ENCODE results near the gene SKP2.
"Not testable (repeated sequence)": the region's sequence is repeated elsewhere in the genome, so short reads cannot be mapped to it uniquely, and the experiment has no call there.

Gene SKP2

GRCh38 chr5:36125868-36126267 is 26.0 kb upstream of the SKP2 start:
- H3K79me2 ChIP-seq (ENCODE audit: low read length): no peaks in the 10 kb centered on the region
- no peaks in the 10 kb centered on the region for H3K9me3 ChIP-seq (ENCODE audit: insufficient read depth, low read length)
- no peak overlapping the region for H3K4me3 ChIP-seq (ENCODE audit: low read length)
- no peak overlapping the region for H3K9ac ChIP-seq (ENCODE audit: low read length)
- no peaks in the 10 kb centered on the region for H3K4me1 ChIP-seq (ENCODE audit: low read length)
- TF ChIP-seq CTCF (IDR thresholded peaks at IDR 0.05; ENCODE audit: low read depth, low read length): no peak
- TF ChIP-seq EZH2phosphoT487 (IDR thresholded peaks at IDR 0.05; ENCODE audit: low read depth): no peak
- H3K36me3 ChIP-seq (replicated peaks; ENCODE audit: low read depth, low read length): peaks cover 3% of the 10 kb centered on the region
- no peak overlapping the region for H3K4me2 ChIP-seq (ENCODE audit: low read length)
- H3K27me3 ChIP-seq (ENCODE audit: low read depth, low read length): no peaks in the 10 kb centered on the region
- H2AFZ ChIP-seq (ENCODE audit: low read depth, low read length): no peak overlapping the region
- H3K27ac ChIP-seq (ENCODE audit: low read length): no peak overlapping the region
- no peaks in the 10 kb centered on the region for H4K20me1 ChIP-seq (ENCODE audit: insufficient read depth, low read length)

DNA sequence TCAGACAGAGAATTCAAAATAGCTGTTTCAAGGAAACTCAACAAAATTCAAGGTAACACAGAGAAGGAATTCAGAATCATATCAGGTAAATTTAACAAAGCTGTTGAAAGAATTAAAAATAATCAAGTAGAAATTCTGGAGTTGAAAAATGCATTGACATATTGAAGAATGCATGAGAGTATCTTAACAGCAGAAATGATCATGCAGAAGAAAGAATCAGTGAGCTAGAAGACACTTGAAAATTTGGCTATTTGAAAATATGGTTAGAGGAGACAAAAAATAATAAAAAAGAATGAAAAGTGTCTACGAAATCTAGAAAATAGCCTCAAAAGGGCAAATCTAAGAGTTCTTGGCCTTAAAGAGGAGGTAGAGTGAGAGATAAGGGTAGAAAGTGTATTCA is 23.1 kb upstream of the SKP2 start:
- no peak for TF ChIP-seq CTCF (IDR thresholded peaks at IDR 0.05; ENCODE audit: low read depth, low read length)
- no peak for TF ChIP-seq EZH2phosphoT487 (IDR thresholded peaks at IDR 0.05; ENCODE audit: low read depth)

GRCh38 chr5:36129666-36130065 is 22.2 kb upstream of the SKP2 start:
- H3K27me3 ChIP-seq (ENCODE audit: low read depth, low read length); H3K9me3 ChIP-seq (ENCODE audit: insufficient read depth, low read length); H3K9ac ChIP-seq (ENCODE audit: low read length); H3K79me2 ChIP-seq (ENCODE audit: low read length); H3K27ac ChIP-seq (ENCODE audit: low read length); H2AFZ ChIP-seq (ENCODE audit: low read depth, low read length); H4K20me1 ChIP-seq (ENCODE audit: insufficient read depth, low read length); H3K36me3 ChIP-seq (replicated peaks; ENCODE audit: low read depth, low read length); H3K4me1 ChIP-seq (ENCODE audit: low read length); H3K4me3 ChIP-seq (ENCODE audit: low read length); H3K4me2 ChIP-seq (ENCODE audit: low read length): not testable (repeated sequence)

More for the DNA sequence above, 23.1 kb upstream of the SKP2 start:
- H3K9me3 ChIP-seq (ENCODE audit: insufficient read depth, low read length): no peaks in the 10 kb centered on the region
- no peaks in the 10 kb centered on the region for H3K27me3 ChIP-seq (ENCODE audit: low read depth, low read length)
- no peak overlapping the region for H3K27ac ChIP-seq (ENCODE audit: low read length)
- no peak overlapping the region for H2AFZ ChIP-seq (ENCODE audit: low read depth, low read length)
- H3K36me3 ChIP-seq (replicated peaks; ENCODE audit: low read depth, low read length): peaks cover 3% of the 10 kb centered on the region
- no peaks in the 10 kb centered on the region for H4K20me1 ChIP-seq (ENCODE audit: insufficient read depth, low read length)
- no peak overlapping the region for H3K4me3 ChIP-seq (ENCODE audit: low read length)
- no peak overlapping the region for H3K4me2 ChIP-seq (ENCODE audit: low read length)
- no peaks in the 10 kb centered on the region for H3K4me1 ChIP-seq (ENCODE audit: low read length)
- no peaks in the 10 kb centered on the region for H3K79me2 ChIP-seq (ENCODE audit: low read length)
- H3K9ac ChIP-seq (ENCODE audit: low read length): no peak overlapping the region

DNA sequence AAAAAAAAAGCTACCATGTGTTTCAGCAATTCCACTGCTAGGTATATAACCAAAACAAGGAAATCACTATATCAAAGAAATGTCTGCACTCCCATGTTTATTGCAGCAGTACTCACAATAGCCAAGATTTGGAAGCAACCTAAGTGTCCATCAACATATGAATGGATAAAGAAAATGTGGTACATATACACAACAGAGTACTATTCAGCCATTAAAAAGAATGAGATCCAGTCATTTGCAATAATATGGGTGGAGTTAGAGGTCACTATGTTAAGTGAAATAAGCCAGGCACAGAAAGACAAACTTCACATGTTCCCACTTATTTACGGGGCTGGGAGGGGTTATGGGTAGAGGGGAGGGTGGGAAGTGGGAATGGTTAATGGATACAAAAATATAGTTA is 18.9 kb upstream of the SKP2 start:
- not testable (repeated sequence) for H3K36me3 ChIP-seq (replicated peaks; ENCODE audit: low read depth, low read length); H3K79me2 ChIP-seq (ENCODE audit: low read length); H2AFZ ChIP-seq (ENCODE audit: low read depth, low read length); H3K27ac ChIP-seq (ENCODE audit: low read length); H3K9me3 ChIP-seq (ENCODE audit: insufficient read depth, low read length); H3K4me2 ChIP-seq (ENCODE audit: low read length); H3K4me1 ChIP-seq (ENCODE audit: low read length); H3K27me3 ChIP-seq (ENCODE audit: low read depth, low read length); H4K20me1 ChIP-seq (ENCODE audit: insufficient read depth, low read length); H3K4me3 ChIP-seq (ENCODE audit: low read length); H3K9ac ChIP-seq (ENCODE audit: low read length)

- Histone ChIP-seq H3K27ac (ENCODE audit: low read length) (no peak overlapping the region), H2AFZ (ENCODE audit: low read depth, low read length) (no peak overlapping the region), H3K4me3 (ENCODE audit: low read length) (no peak overlapping the region), H3K27me3 (ENCODE audit: low read depth, low read length) (no peaks in the 10 kb centered on the region), H3K9ac (ENCODE audit: low read length) (no peak overlapping the region), H4K20me1 (ENCODE audit: insufficient read depth, low read length) (no peaks in the 10 kb centered on the region), H3K4me1 (ENCODE audit: low read length) (no peaks in the 10 kb centered on the region), H3K79me2 (ENCODE audit: low read length) (no peaks in the 10 kb centered on the region), H3K4me2 (ENCODE audit: low read length) (no peak overlapping the region), H3K9me3 (ENCODE audit: insufficient read depth, low read length) (no peaks in the 10 kb centered on the region), H3K36me3 (replicated peaks; ENCODE audit: low read depth, low read length) (peaks cover 13% of the 10 kb centered on the region)
- TF ChIP-seq EZH2phosphoT487 (IDR thresholded peaks at IDR 0.05; ENCODE audit: low read depth) (no peak), CTCF (IDR thresholded peaks at IDR 0.05; ENCODE audit: low read depth, low read length) (no peak)
These were observed 15.9 kb upstream of the SKP2 start for GRCh38 chr5:36135988-36136387.
